HCT116 (cell line): ENCODE results near the gene RECQL5. TPM values are rescaled to one million over a fixed set of nuclear protein-coding genes. Genes with fewer than 3 reads are reported as not detected.

Source experiments
- ATAC-seq: fragments of 200-7000 bp; cut with Tn5 transposase; 2 replicates; pipeline ENCODE4 v1.9.1; 2020; ENCODE audit warnings: mild to moderate bottlenecking, moderate library complexity
- BruUV-seq: library from RNA; stranded (reverse); fragments of 400-500 nt; replicated peaks from 2 replicates; lab custom pipeline; 2021; lab: Mats Ljungman, UMichigan
- CTCF ChIA-PET: fragments of 300-600 bp; sonication (Branson Sonifier 250); formaldehyde crosslinking; loops from one replicate; lab custom pipeline; 2021; ENCODE audit warnings: antibody characterized with exemption; lab: Charles Lee
- POLR2A ChIA-PET: fragments of 300-600, 350-600 bp; sonication (Branson Sonifier 250); formaldehyde crosslinking; loops from one replicate; lab custom pipeline; 2021; ENCODE audit warnings: antibody characterized with exemption; lab: Charles Lee
- RAD21 ChIA-PET, 2 experiments: fragments of 300-600 bp; sonication (Branson Sonifier 250); formaldehyde crosslinking; loops; one replicate each; lab custom pipeline; 2023; ENCODE audit warnings: low total read pairs in 2 of 2; ENCODE audit not compliant: uncharacterized antibody in 2 of 2, unreplicated experiment in 2 of 2, low non-redundant PET in 1 of 2; lab: Charles Lee
- DNase-seq: peaks from one replicate; pipeline ENCODE4 v3.0.0-alpha.2; 2010; ENCODE audit warnings: low read depth, low spot score
- H2AFZ ChIP-seq: fragments of 200-600 bp; shearing (Covaris generic), sonication (generic); 2 replicates; pipeline ENCODE4 v1.6.1; 2017; ENCODE audit warnings: low read depth, mixed run types, mixed read lengths, antibody characterized with exemption, low read length; ENCODE audit not compliant: poor library complexity, severe bottlenecking
- H3K27ac ChIP-seq: 2 replicates; pipeline ENCODE4 v1.5.1; 2012; ENCODE audit warnings: low read depth, low read length
- H3K27me3 ChIP-seq: fragments of 200-600 bp; sonication (generic); 2 replicates; pipeline ENCODE4 v1.6.1; 2016; ENCODE audit warnings: mixed run types, low read length, mixed read lengths; ENCODE audit not compliant: insufficient read depth
- H3K36me3 ChIP-seq, 2 experiments: fragments of 200-500 bp in 1 of 2; fragments of 200-600 bp in 1 of 2; sonication (Bioruptor generic) in 1 of 2; sonication (generic) in 1 of 2; 2 replicates each; pipeline versions ENCODE4 v1.5.1 to v1.6.1; 2014 to 2016; ENCODE audit warnings: low read length in 2 of 2, inconsistent platforms in 1 of 2, mixed read lengths in 1 of 2, mixed run types in 1 of 2; ENCODE audit not compliant: insufficient read depth in 2 of 2, control insufficient read depth in 1 of 2
- H3K4me1 ChIP-seq, 2 experiments: fragments of 200-600 bp in 1 of 2; sonication (generic) in 1 of 2; 2 replicates each; pipeline versions ENCODE4 v1.5.1 to v1.6.1; 2012 to 2017; ENCODE audit warnings: low read length in 2 of 2, inconsistent platforms in 1 of 2, mild to moderate bottlenecking in 1 of 2, mixed read lengths in 1 of 2, mixed run types in 1 of 2, moderate library complexity in 1 of 2; ENCODE audit not compliant: insufficient read depth in 2 of 2, control insufficient read depth in 1 of 2
- H3K4me2 ChIP-seq: fragments of 200-600 bp; sonication (generic); 2 replicates; pipeline ENCODE4 v1.6.1; 2017; ENCODE audit warnings: mixed run types, low read length, mixed read lengths
- H3K4me3 ChIP-seq, 2 experiments: fragments of 200-600 bp in 1 of 2; sonication (generic) in 1 of 2; replicated peaks in 1 of 2; 2 replicates each; pipeline ENCODE4 v1.5.1; 2011 to 2016; ENCODE audit warnings: low read length in 2 of 2, control low read depth in 1 of 2, low read depth in 1 of 2, mild to moderate bottlenecking in 1 of 2, mixed read lengths in 1 of 2, mixed run types in 1 of 2
- H3K79me2 ChIP-seq: fragments of 200-600 bp; sonication (generic); 2 replicates; pipeline ENCODE4 v1.6.1; 2017; ENCODE audit warnings: mild to moderate bottlenecking, mixed run types, low read length, moderate library complexity, mixed read lengths; ENCODE audit not compliant: insufficient read depth
- H3K9ac ChIP-seq: fragments of 200-600 bp; sonication (generic); 2 replicates; pipeline ENCODE4 v1.6.1; 2016; ENCODE audit warnings: low read length, mixed read lengths
- H3K9me2 ChIP-seq: fragments of 200-600 bp; sonication (generic), shearing (Covaris generic); 2 replicates; pipeline ENCODE4 v1.6.1; 2017; ENCODE audit warnings: mixed run types, mild to moderate bottlenecking, moderate library complexity; ENCODE audit not compliant: insufficient read depth
- H3K9me3 ChIP-seq, 2 experiments: fragments of 200-500 bp in 1 of 2; fragments of 200-600 bp in 1 of 2; sonication (Bioruptor generic) in 1 of 2; sonication (generic) in 1 of 2; 2 replicates each; pipeline ENCODE4 v1.6.1; 2014 to 2017; ENCODE audit warnings: low read length in 2 of 2, mixed read lengths in 2 of 2, inconsistent platforms in 1 of 2, low read depth in 1 of 2, mild to moderate bottlenecking in 1 of 2, mixed run types in 1 of 2, moderate library complexity in 1 of 2; ENCODE audit not compliant: control insufficient read depth in 1 of 2, insufficient read depth in 1 of 2
- H4K20me1 ChIP-seq: fragments of 200-600 bp; sonication (generic), shearing (Covaris generic); 2 replicates; pipeline ENCODE4 v1.6.1; 2017; ENCODE audit warnings: mixed run types, mild to moderate bottlenecking, moderate library complexity; ENCODE audit not compliant: insufficient read depth
- CBX3 ChIP-seq: IDR thresholded peaks from 2 replicates; pipeline ENCODE4 v1.6.1; 2012; ENCODE audit warnings: low read depth
- CTCF ChIP-seq, 3 experiments: fragments of 200-600 bp in 1 of 3; sonication (generic) in 1 of 3; IDR thresholded peaks in 2 of 3; conservative IDR thresholded peaks in 1 of 3; 2 replicates each; pipeline ENCODE4 v1.5.1; 2012 to 2017; ENCODE audit warnings: low read depth in 2 of 3, low read length in 2 of 3, antibody characterized with exemption in 1 of 3, borderline replicate concordance in 1 of 3, control low read depth in 1 of 3, mild to moderate bottlenecking in 1 of 3, mixed read lengths in 1 of 3, mixed run types in 1 of 3, moderate library complexity in 1 of 3; ENCODE audit not compliant: insufficient read depth in 1 of 3
- POLR2AphosphoS5 ChIP-seq: IDR thresholded peaks from 2 replicates; pipeline ENCODE4 v1.6.1; 2011; ENCODE audit warnings: mild to moderate bottlenecking, low read depth, low read length, moderate library complexity
- SRF ChIP-seq: IDR thresholded peaks from 2 replicates; pipeline ENCODE4 v1.6.1; 2012; ENCODE audit warnings: low read depth
- ZBTB33 ChIP-seq: IDR thresholded peaks from 2 replicates; pipeline ENCODE4 v1.6.1; 2011; ENCODE audit warnings: mild to moderate bottlenecking, low read length, moderate library complexity; ENCODE audit not compliant: insufficient replicate concordance; ENCODE audit errors: extremely low read depth
- ZNF274 ChIP-seq: fragments of 200-500 bp; sonication (Bioruptor generic); IDR thresholded peaks from 2 replicates; pipeline ENCODE4 v1.6.1; 2014; ENCODE audit warnings: mild to moderate bottlenecking, low read depth, low read length, inconsistent platforms
- intact Hi-C: fragments of 100-400 bp; cut with micrococcal nuclease; formaldehyde crosslinking; loops from 2 replicates; pipeline ENCODE4 v1.10.0; 2022
- total RNA-seq: library from RNA; stranded (reverse); gene quantifications from one replicate; pipeline ENCODE4 v1.2.1, GENCODE V29; 2021; ENCODE audit not compliant: unreplicated experiment

The RECQL5 gene
- total RNA-seq, 1 experiment from 2014 or later, result 83.3 TPM

GRCh38 chr17:75601057-75601987 is 65.6 kb downstream of the RECQL5 start (continued):
- TF ChIP-seq ZNF274, result no peak
- no peak for TF ChIP-seq ZBTB33

- ChIA-PET POLR2A (no interaction called here), RAD21 (no interaction called here), CTCF (interaction anchor here (1.3 kb wide), 1 partner anchor 36 kb away, joined by 3 read pairs; the partner anchor contains the start of gene SMIM5)
- ATAC-seq, result no peak
- intact Hi-C loops, result no loop called here
- DNase-seq, result no peak
- Histone ChIP-seq H3K4me1 (peaks cover 12 to 31% of the 10 kb centered on the region in 2 experiments), H3K27ac (no peak overlapping the region), H3K4me3 (no peak overlapping the region), H3K9me3 (no peaks in the 10 kb centered on the region), H3K79me2 (no peaks in the 10 kb centered on the region), H3K27me3 (no peaks in the 10 kb centered on the region), H3K9me2 (no peaks in the 10 kb centered on the region), H3K9ac (no peak overlapping the region), H2AFZ (no peak overlapping the region), H3K36me3 (no peaks in the 10 kb centered on the region), H3K4me2 (no peak overlapping the region), H4K20me1 (no peaks in the 10 kb centered on the region)
- BruUV-seq, result no TSS peak
- TF ChIP-seq SRF (no peak), CTCF (IDR thresholded peaks at IDR 0.05 in 2 of 3, conservative IDR thresholded peaks at IDR 0.05 in 1 of 3; ENCODE audit: borderline replicate concordance in 1 of 3, insufficient read depth in 1 of 3, low read depth in 2 of 3, low read length in 2 of 3) (no peak), POLR2AphosphoS5 (no peak), CBX3 (no peak), ZBTB33 (no peak)
Measured at GRCh38 chr17:75596320-75597087, 70.5 kb downstream of the RECQL5 start.
